Mesenchymal stem cell (in vitro differentiated cells and primary cell): ENCODE measurements around the gene LHX3. TPM values are rescaled to one million over a fixed set of nuclear protein-coding genes. Genes with fewer than 3 reads are reported as not detected.

Source experiments
- DNase-seq: peaks from one replicate; pipeline ENCODE4 v3.0.0-alpha.2; 2013
- H2AFZ ChIP-seq: one replicate; pipeline ENCODE4 v1.6.1; 2013; ENCODE audit warnings: low read depth, mild to moderate bottlenecking, control low read depth, inconsistent platforms, low read length, moderate library complexity
- H2AK5ac ChIP-seq: 2 replicates; pipeline ENCODE4 v1.6.1; 2013; ENCODE audit warnings: low read length, moderate library complexity, mild to moderate bottlenecking, inconsistent platforms; ENCODE audit not compliant: severe bottlenecking
- H2BK120ac ChIP-seq: one replicate; pipeline ENCODE4 v1.6.1; 2013; ENCODE audit warnings: low read depth, mild to moderate bottlenecking, inconsistent platforms, low read length, moderate library complexity
- H2BK12ac ChIP-seq, 2 experiments: one replicate each; pipeline ENCODE4 v1.6.1; 2013; ENCODE audit warnings: inconsistent platforms in 2 of 2, low read length in 2 of 2, mild to moderate bottlenecking in 2 of 2, moderate library complexity in 2 of 2, control low read depth in 1 of 2
- H2BK15ac ChIP-seq: one replicate; pipeline ENCODE4 v1.6.1; 2013; ENCODE audit warnings: mild to moderate bottlenecking, low read depth, inconsistent platforms; ENCODE audit not compliant: poor library complexity, severe bottlenecking
- H2BK5ac ChIP-seq: 2 replicates; pipeline ENCODE4 v1.6.1; 2013; ENCODE audit warnings: low read depth, mild to moderate bottlenecking, low read length, control low read depth, inconsistent platforms; ENCODE audit not compliant: poor library complexity, severe bottlenecking
- H3K14ac ChIP-seq, 2 experiments: one replicate each; pipeline ENCODE4 v1.6.1; 2013; ENCODE audit warnings: inconsistent platforms in 2 of 2, low read length in 2 of 2, control low read depth in 1 of 2, mild to moderate bottlenecking in 1 of 2, moderate library complexity in 1 of 2
- H3K18ac ChIP-seq, 2 experiments: one replicate each; pipeline ENCODE4 v1.6.1; 2013; ENCODE audit warnings: inconsistent platforms in 2 of 2, low read length in 2 of 2, control low read depth in 1 of 2, low read depth in 1 of 2, mild to moderate bottlenecking in 1 of 2
- H3K23ac ChIP-seq, 2 experiments: one replicate each; pipeline ENCODE4 v1.6.1; 2013; ENCODE audit warnings: inconsistent platforms in 2 of 2, low read length in 2 of 2, mild to moderate bottlenecking in 2 of 2, moderate library complexity in 2 of 2, control low read depth in 1 of 2
- H3K27ac ChIP-seq: 2 replicates; pipeline ENCODE4 v1.5.1; 2013; ENCODE audit warnings: mild to moderate bottlenecking, moderate library complexity, low read length, control low read depth, inconsistent platforms; ENCODE audit not compliant: poor library complexity, severe bottlenecking
- H3K27me3 ChIP-seq, 2 experiments: 2 replicates each; pipeline versions ENCODE4 v1.6.1 to v1.7.0; 2013; ENCODE audit warnings: low read length in 2 of 2, mild to moderate bottlenecking in 2 of 2, moderate library complexity in 2 of 2, control low read depth in 1 of 2, inconsistent platforms in 1 of 2; ENCODE audit not compliant: control insufficient read depth in 1 of 2, insufficient read depth in 1 of 2
- H3K36me3 ChIP-seq, 2 experiments: 2 replicates each; pipeline versions ENCODE4 v1.6.1 to v1.7.0; 2013; ENCODE audit warnings: low read length in 2 of 2, control low read depth in 1 of 2, inconsistent platforms in 1 of 2, low read depth in 1 of 2, mild to moderate bottlenecking in 1 of 2; ENCODE audit not compliant: insufficient read depth in 2 of 2, control insufficient read depth in 1 of 2
- H3K4ac ChIP-seq, 2 experiments: one replicate each; pipeline ENCODE4 v1.6.1; 2013; ENCODE audit warnings: inconsistent platforms in 2 of 2, low read length in 2 of 2, mild to moderate bottlenecking in 2 of 2, moderate library complexity in 2 of 2, control low read depth in 1 of 2, low read depth in 1 of 2
- H3K4me1 ChIP-seq: 2 replicates; pipeline ENCODE4 v1.6.1; 2013; ENCODE audit warnings: low read depth, low read length, control low read depth; ENCODE audit not compliant: control insufficient read depth, insufficient read depth
- H3K4me2 ChIP-seq: 2 replicates; pipeline ENCODE4 v1.6.1; 2013; ENCODE audit warnings: low read length, mild to moderate bottlenecking, inconsistent platforms; ENCODE audit not compliant: poor library complexity, severe bottlenecking
- H3K4me3 ChIP-seq, 2 experiments: 2 replicates each; pipeline versions ENCODE4 v1.5.1 to v1.7.0; 2013; ENCODE audit warnings: low read length in 2 of 2, mild to moderate bottlenecking in 2 of 2, control low read depth in 1 of 2, low read depth in 1 of 2; ENCODE audit not compliant: insufficient read depth in 1 of 2
- H3K79me1 ChIP-seq: replicated peaks from 2 replicates; pipeline ENCODE4 v1.6.1; 2013; ENCODE audit warnings: mild to moderate bottlenecking, control low read depth, low read length, inconsistent platforms; ENCODE audit not compliant: poor library complexity, severe bottlenecking
- H3K9ac ChIP-seq: 2 replicates; pipeline ENCODE4 v1.7.0; 2013; ENCODE audit warnings: mild to moderate bottlenecking, low read length, moderate library complexity
- H3K9me3 ChIP-seq: 2 replicates; pipeline ENCODE4 v1.7.0; 2013; ENCODE audit warnings: mild to moderate bottlenecking, low read length; ENCODE audit not compliant: control insufficient read depth
- H4K8ac ChIP-seq: one replicate; pipeline ENCODE4 v1.6.1; 2013; ENCODE audit warnings: inconsistent platforms, mild to moderate bottlenecking, low read length, moderate library complexity
- H4K91ac ChIP-seq: one replicate; pipeline ENCODE4 v1.6.1; 2013; ENCODE audit warnings: mild to moderate bottlenecking, low read length, inconsistent platforms
- WGBS: methylation state at CpG from one replicate; pipeline ENCODE4 v1.1.7; 2013; ENCODE audit warnings: mixed read lengths; 5-methylcytosine and 5-hydroxymethylcytosine counted together
- polyA plus RNA-seq, 2 experiments: library from polyadenylated mRNA; stranded (reverse); fragments of 200-250 nt; gene quantifications; one replicate each; pipeline ENCODE4 v1.2.3, GENCODE V29; 2013

The LHX3 gene
- polyA plus RNA-seq (2013, experiment 1 of 2), result not detected
- not detected for polyA plus RNA-seq (2013, experiment 2 of 2)

DNA sequence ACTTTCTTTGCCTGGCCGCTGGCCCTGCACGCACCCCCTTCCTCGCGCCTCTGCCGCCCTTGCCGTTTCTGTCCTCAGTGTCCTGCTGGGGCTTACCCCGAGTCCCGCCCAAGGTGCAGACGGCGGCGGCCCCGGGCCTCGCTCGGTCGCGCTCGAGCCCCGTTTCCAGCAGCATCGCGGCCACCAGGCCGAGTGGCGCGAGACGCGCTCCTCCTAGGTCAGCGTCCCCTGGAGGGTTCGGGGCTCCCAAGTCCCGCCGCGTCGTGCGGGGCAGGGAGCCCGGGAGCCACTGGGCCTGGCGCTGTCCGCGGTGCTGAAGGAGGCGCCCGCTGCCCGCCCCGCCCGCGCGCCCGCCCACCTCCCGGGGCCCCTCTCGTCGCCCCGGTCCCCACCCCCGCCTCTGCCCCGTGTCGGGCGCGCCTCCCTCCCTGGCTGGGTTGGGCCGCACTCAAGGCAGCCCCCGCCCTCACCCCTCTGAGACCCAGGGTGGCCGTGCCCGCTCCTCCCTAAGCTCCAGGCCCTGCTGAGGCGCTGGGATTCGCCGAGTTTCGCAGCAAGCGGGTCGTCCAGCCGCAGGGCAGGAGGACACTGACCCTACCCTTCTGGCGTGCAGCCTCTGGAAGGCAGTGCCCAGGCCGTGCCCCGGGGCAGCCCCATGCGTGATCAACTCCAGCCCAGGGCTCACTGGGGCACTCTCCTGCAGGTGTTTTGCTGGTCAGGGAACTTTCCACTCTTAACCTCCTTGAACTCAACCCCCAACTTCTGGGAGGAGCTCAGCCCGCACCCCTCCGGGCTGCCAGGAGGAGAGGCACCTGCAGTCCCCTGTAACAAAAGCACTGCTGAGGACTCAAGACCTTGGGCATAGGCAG, at the start of gene LHX3:
Gene LHX3 (minus strand): TSS at position 291 of the 869 bp plus-strand sequence. CDS start 116 bp downstream, at position 175.
- no peaks in the 10 kb centered on the region for H3K9me3 ChIP-seq

DNA sequence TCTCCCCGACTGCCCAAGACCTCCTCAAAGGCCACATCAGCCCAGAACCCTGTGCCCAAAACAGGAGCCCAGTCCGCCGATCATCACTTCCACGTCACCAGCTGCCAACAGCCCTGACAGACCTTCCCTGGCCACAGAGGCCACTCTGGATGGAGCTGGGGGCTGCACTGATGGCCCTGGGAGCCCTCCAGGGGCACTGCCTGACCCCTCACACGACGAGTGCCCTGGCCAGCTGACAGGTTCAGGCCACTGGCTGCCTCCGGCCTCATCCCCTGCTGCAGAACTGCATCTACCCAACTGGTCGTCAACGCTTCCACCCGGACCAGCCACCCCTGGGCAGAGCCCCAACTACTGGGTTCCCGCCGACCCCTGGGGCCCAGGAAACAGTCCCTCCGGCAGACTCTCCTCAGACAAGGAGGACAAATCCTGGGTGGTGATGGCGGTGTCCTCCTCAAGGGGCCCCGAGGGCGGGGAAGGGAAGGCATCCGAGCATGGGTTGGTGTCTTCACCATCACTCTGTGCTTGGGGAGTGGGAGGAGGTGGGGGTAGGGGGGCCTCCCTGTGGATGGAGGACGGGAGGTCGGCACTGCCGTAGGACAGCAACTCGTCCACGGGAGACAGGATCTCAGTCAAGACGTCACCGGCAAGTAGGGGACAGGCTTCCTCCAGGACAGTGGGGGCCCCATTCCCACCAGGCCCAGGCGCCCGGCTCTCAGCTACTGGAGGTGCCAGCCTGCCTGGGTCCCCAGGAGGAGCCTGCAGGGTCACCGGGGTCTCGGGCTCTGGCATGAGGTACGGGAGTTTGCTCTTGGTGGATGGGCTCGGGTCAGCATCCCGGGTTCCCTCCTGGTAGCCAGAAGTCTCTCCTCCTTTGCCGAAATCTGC, 48.6 kb upstream of the LHX3 start:
- H3K4me2 ChIP-seq, result no peak overlapping the region
- WGBS, result 91% methylated on average over 32 of the region's 32 CpGs
- no peaks in the 10 kb centered on the region for H3K9me3 ChIP-seq
- peaks cover 10 to 53% of the 10 kb centered on the region in 2 experiments for H3K27me3 ChIP-seq
- H2BK15ac ChIP-seq, result no peak overlapping the region
- no peak overlapping the region for H3K4me3 ChIP-seq
- no peak overlapping the region for H3K18ac ChIP-seq
- H4K91ac ChIP-seq, result no peak overlapping the region
- no peak overlapping the region for H3K14ac ChIP-seq
- H2AFZ ChIP-seq, result no peak overlapping the region
- no peaks in the 10 kb centered on the region for H3K79me1 ChIP-seq
- no peak overlapping the region for H3K23ac ChIP-seq
- no peak overlapping the region for H4K8ac ChIP-seq
- H2BK12ac ChIP-seq, result no peak overlapping the region
- no peak overlapping the region for H2BK120ac ChIP-seq
- no peak overlapping the region for H2AK5ac ChIP-seq
- no peak for DNase-seq
- H3K9ac ChIP-seq, result no peak overlapping the region
- H3K4ac ChIP-seq, result no peak overlapping the region
- H3K27ac ChIP-seq, result no peak overlapping the region
- H2BK5ac ChIP-seq, result no peak overlapping the region
- H3K4me1 ChIP-seq, result peaks cover 13% of the 10 kb centered on the region
- H3K36me3 ChIP-seq, result no peaks in the 10 kb centered on the region

More for the DNA sequence above, at the start of gene LHX3:
- H3K18ac ChIP-seq, result no peak within 1 kb of the TSS
- peaks cover 12% of the 10 kb centered on the region for H3K4me1 ChIP-seq
- H2BK120ac ChIP-seq, result no peak within 1 kb of the TSS
- no peak within 1 kb of the TSS for H2BK5ac ChIP-seq
- H3K27ac ChIP-seq, result no peak within 1 kb of the TSS
- H3K9ac ChIP-seq, result no peak within 1 kb of the TSS
- peak within 1 kb of the TSS; percentile 29 for H3K4me2 ChIP-seq
- H2AFZ ChIP-seq, result no peak within 1 kb of the TSS
- no peak within 1 kb of the TSS for H2BK12ac ChIP-seq
- no peak within 1 kb of the TSS for H2AK5ac ChIP-seq
- H3K14ac ChIP-seq, result no peak within 1 kb of the TSS
- peaks cover 3 to 30% of the 10 kb centered on the region in 2 experiments for H3K36me3 ChIP-seq
- no peak within 1 kb of the TSS for H4K91ac ChIP-seq
- H3K4me3 ChIP-seq, result no peak within 1 kb of the TSS
- H3K27me3 ChIP-seq, result peaks cover 42 to 47% of the 10 kb centered on the region in 2 experiments
- no peak within 1 kb of the TSS for H3K23ac ChIP-seq
- H3K4ac ChIP-seq, result no peak within 1 kb of the TSS
- H3K79me1 ChIP-seq, result peaks cover 2% of the 10 kb centered on the region
- peak; percentile 32 for DNase-seq
- WGBS, result 10% methylated on average over 51 of the region's 70 CpGs
- H4K8ac ChIP-seq, result no peak within 1 kb of the TSS
- no peak within 1 kb of the TSS for H2BK15ac ChIP-seq

DNA sequence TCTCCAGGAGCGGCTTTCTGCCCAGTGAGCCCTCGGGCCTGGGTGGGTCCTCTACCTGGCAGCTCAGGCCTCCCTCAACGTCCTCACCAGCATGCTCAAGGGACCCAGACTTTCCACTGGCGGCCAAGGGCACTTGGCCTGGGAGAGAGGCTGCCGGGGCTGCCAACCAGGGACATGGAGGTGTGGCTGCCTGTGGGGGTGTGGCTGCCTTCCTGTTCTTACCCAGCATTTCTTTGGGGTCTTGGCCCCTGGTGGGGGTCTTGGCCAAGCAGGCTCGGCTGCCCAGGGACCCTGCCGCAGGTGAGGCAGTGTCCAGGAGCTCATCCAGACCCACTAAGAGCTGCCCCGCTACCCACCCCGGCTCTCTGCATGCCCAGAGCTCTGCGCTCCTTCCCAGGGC, 47.9 kb upstream of the LHX3 start:
- no peak overlapping the region for H2BK15ac ChIP-seq
- H3K4me2 ChIP-seq, result no peak overlapping the region
- H3K27ac ChIP-seq, result no peak overlapping the region
- no peak overlapping the region for H2BK120ac ChIP-seq
- peaks cover 13% of the 10 kb centered on the region for H3K4me1 ChIP-seq
- no peak overlapping the region for H3K14ac ChIP-seq
- no peak for DNase-seq
- no peak overlapping the region for H3K9ac ChIP-seq
- no peak overlapping the region for H3K23ac ChIP-seq
- WGBS, result 85% methylated on average over 10 of the region's 10 CpGs
- H4K8ac ChIP-seq, result no peak overlapping the region
- H2BK5ac ChIP-seq, result no peak overlapping the region
- H2AFZ ChIP-seq, result no peak overlapping the region
- no peak overlapping the region for H2AK5ac ChIP-seq
- H3K18ac ChIP-seq, result no peak overlapping the region
- peaks cover 10 to 54% of the 10 kb centered on the region in 2 experiments for H3K27me3 ChIP-seq
- no peak overlapping the region for H3K4ac ChIP-seq
- H3K36me3 ChIP-seq, result no peaks in the 10 kb centered on the region
- H3K79me1 ChIP-seq, result no peaks in the 10 kb centered on the region
- H3K4me3 ChIP-seq, result no peak overlapping the region
- H4K91ac ChIP-seq, result no peak overlapping the region
- no peaks in the 10 kb centered on the region for H3K9me3 ChIP-seq
- no peak overlapping the region for H2BK12ac ChIP-seq

DNA sequence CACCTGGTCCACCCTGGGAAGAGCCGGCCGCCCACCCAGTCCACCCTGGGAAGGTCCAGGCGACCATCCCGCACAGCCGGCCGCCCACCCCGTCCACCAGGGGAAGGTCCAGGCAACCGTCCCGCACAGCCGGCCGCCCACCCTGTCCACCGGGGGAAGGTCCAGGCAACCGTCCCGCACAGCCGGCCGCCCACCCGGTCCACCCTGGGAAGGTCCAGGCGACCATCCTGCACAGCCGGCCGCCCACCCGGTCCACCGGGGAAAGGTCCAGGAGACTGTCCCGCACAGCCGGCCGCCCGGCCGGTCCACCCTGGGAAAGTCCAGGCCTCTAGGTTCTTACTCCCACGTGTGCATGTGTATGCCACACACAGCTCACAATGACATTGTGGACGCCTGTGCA, 47.4 kb upstream of the LHX3 start:
- no peak for DNase-seq
- WGBS, result 95% methylated on average over 27 of the region's 29 CpGs

More for the DNA sequence above, 47.4 kb upstream of the LHX3 start:
- H2AK5ac ChIP-seq, result no peak overlapping the region
- H4K8ac ChIP-seq, result no peak overlapping the region
- no peak overlapping the region for H4K91ac ChIP-seq
- no peak overlapping the region for H3K4me2 ChIP-seq
- H3K4ac ChIP-seq, result no peak overlapping the region
- no peak overlapping the region for H2BK15ac ChIP-seq
- H2BK12ac ChIP-seq, result no peak overlapping the region
- H3K4me1 ChIP-seq, result peaks cover 13% of the 10 kb centered on the region
- no peak overlapping the region for H2BK120ac ChIP-seq
- H3K18ac ChIP-seq, result no peak overlapping the region
- H3K27ac ChIP-seq, result no peak overlapping the region
- no peak overlapping the region for H3K9ac ChIP-seq
- no peak overlapping the region for H2AFZ ChIP-seq
- H3K4me3 ChIP-seq, result no peak overlapping the region
- H3K27me3 ChIP-seq, result peaks cover 14 to 54% of the 10 kb centered on the region in 2 experiments
- no peaks in the 10 kb centered on the region for H3K36me3 ChIP-seq
- no peaks in the 10 kb centered on the region for H3K79me1 ChIP-seq
- no peaks in the 10 kb centered on the region for H3K9me3 ChIP-seq
- no peak overlapping the region for H3K14ac ChIP-seq
- no peak overlapping the region for H2BK5ac ChIP-seq
- H3K23ac ChIP-seq, result no peak overlapping the region
